Measurements from ENCODE around the gene TMUB1. TPM values are rescaled to one million over a fixed set of nuclear protein-coding genes. Genes with fewer than 3 reads are reported as not detected.

Gene TMUB1
- total and polyA plus RNA-seq, 2 experiments from 2014 or later: 45.0 to 83.1 TPM

GRCh38 chr7:151065516-151065915, 17.8 kb downstream of the TMUB1 start:
- Histone ChIP-seq H2AFZ (no peak overlapping the region), H3K4me3 (no peak overlapping the region), H4K20me1 (ENCODE audit: insufficient read depth, poor library complexity, severe bottlenecking) (peaks cover 29% of the 10 kb centered on the region), H3K4me2 (no peak overlapping the region), H3K27me3 (no peaks in the 10 kb centered on the region), H3K9me3 (ENCODE audit: low read depth) (no peaks in the 10 kb centered on the region), H3K4me1 (ENCODE audit: insufficient read depth) (peaks cover 28% of the 10 kb centered on the region), H3K36me3 (replicated peaks; ENCODE audit: insufficient read depth, low read depth) (no peaks in the 10 kb centered on the region), H3K9me2 (replicated peaks; ENCODE audit: insufficient read depth) (no peaks in the 10 kb centered on the region), H3K79me2 (peaks cover 41% of the 10 kb centered on the region), H3K27ac (no peak overlapping the region)
- DNase-seq (ENCODE audit: low spot score): no peak
- TF ChIP-seq EZH2 (IDR thresholded peaks at IDR 0.05; ENCODE audit: borderline replicate concordance): no peak
- no peak for TF ChIP-seq EZH2phosphoT487 (IDR thresholded peaks at IDR 0.05; ENCODE audit: low read depth, severe bottlenecking, unreplicated experiment)
- TF ChIP-seq, protein P1, sequence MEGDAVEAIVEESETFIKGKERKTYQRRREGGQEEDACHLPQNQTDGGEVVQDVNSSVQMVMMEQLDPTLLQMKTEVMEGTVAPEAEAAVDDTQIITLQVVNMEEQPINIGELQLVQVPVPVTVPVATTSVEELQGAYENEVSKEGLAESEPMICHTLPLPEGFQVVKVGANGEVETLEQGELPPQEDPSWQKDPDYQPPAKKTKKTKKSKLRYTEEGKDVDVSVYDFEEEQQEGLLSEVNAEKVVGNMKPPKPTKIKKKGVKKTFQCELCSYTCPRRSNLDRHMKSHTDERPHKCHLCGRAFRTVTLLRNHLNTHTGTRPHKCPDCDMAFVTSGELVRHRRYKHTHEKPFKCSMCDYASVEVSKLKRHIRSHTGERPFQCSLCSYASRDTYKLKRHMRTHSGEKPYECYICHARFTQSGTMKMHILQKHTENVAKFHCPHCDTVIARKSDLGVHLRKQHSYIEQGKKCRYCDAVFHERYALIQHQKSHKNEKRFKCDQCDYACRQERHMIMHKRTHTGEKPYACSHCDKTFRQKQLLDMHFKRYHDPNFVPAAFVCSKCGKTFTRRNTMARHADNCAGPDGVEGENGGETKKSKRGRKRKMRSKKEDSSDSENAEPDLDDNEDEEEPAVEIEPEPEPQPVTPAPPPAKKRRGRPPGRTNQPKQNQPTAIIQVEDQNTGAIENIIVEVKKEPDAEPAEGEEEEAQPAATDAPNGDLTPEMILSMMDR (IDR thresholded peaks at IDR 0.05; ENCODE audit: poor library complexity): no peak
- WGBS (ENCODE audit: low lambda C conversion rate, missing lambda C conversion rate): 93% methylated on average over 14 of the region's 14 CpGs

DNA sequence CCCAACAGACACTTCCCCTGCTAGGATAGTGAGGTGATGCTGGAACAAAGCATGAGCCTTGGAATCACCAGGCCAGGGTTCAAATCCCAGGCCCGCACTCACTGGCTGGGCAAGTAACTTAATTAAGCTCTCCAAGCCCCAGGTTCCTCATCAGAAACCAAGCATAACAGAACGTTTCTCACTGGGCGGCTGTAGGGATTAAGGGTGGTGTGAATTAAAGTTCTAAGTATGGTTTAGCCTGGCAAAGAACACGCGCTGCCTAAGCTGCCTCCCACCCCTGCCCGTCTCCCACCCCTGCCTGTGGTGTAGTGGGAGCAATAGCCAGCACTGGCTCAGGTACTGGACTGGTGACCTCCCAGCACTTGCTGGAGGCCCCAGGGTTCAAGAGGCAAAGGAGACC, 18.3 kb downstream of the TMUB1 start:
- Histone ChIP-seq H3K36me3 (replicated peaks; ENCODE audit: insufficient read depth, low read depth) (no peaks in the 10 kb centered on the region), H3K27me3 (no peaks in the 10 kb centered on the region), H4K20me1 (ENCODE audit: insufficient read depth, poor library complexity, severe bottlenecking) (peaks cover 29% of the 10 kb centered on the region), H2AFZ (no peak overlapping the region), H3K4me3 (no peak overlapping the region), H3K27ac (no peak overlapping the region), H3K4me1 (ENCODE audit: insufficient read depth) (peaks cover 28% of the 10 kb centered on the region), H3K4me2 (no peak overlapping the region), H3K9me3 (ENCODE audit: low read depth) (no peaks in the 10 kb centered on the region), H3K79me2 (peaks cover 46% of the 10 kb centered on the region), H3K9me2 (replicated peaks; ENCODE audit: insufficient read depth) (no peaks in the 10 kb centered on the region)
- WGBS (ENCODE audit: low lambda C conversion rate, missing lambda C conversion rate): 96% methylated on average over 6 of the region's 6 CpGs
- DNase-seq (ENCODE audit: low spot score): no peak
- TF ChIP-seq EZH2 (IDR thresholded peaks at IDR 0.05; ENCODE audit: borderline replicate concordance) (no peak), EZH2phosphoT487 (IDR thresholded peaks at IDR 0.05; ENCODE audit: low read depth, severe bottlenecking, unreplicated experiment) (no peak)
- TF ChIP-seq, protein P1 (IDR thresholded peaks at IDR 0.05; ENCODE audit: poor library complexity): no peak

DNA sequence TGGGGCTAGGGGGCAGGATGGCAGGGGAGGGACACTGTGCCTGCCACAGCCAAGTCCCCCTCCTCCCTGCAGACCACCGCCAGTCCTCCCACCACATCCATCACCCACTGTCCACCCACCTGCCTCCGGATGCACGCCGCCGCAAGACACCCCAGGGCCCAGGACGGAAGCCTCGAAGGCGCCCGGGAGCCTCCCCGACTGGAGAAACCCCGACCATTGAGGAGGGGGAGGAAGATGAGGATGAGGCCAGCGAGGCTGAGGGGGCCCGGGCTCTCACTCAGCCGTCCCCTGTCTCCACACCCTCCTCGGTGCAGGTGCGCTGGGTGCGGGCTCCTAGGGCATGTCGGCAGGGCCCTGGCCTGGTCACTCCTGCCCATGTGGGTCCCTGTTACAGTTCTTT, 18.8 kb downstream of the TMUB1 start:
- Histone ChIP-seq H3K27me3 (no peaks in the 10 kb centered on the region), H3K9me3 (ENCODE audit: low read depth) (no peaks in the 10 kb centered on the region), H2AFZ (no peak overlapping the region), H3K4me3 (no peak overlapping the region), H3K36me3 (replicated peaks; ENCODE audit: insufficient read depth, low read depth) (no peaks in the 10 kb centered on the region), H3K4me2 (no peak overlapping the region), H3K9me2 (replicated peaks; ENCODE audit: insufficient read depth) (no peaks in the 10 kb centered on the region), H3K4me1 (ENCODE audit: insufficient read depth) (peaks cover 28% of the 10 kb centered on the region), H4K20me1 (ENCODE audit: insufficient read depth, poor library complexity, severe bottlenecking) (peaks cover 29% of the 10 kb centered on the region), H3K79me2 (peaks cover 50% of the 10 kb centered on the region), H3K27ac (no peak overlapping the region)
- TF ChIP-seq EZH2 (IDR thresholded peaks at IDR 0.05; ENCODE audit: borderline replicate concordance): no peak
- no peak for TF ChIP-seq EZH2phosphoT487 (IDR thresholded peaks at IDR 0.05; ENCODE audit: low read depth, severe bottlenecking, unreplicated experiment)
- TF ChIP-seq, protein P1 (IDR thresholded peaks at IDR 0.05; ENCODE audit: poor library complexity): no peak
- WGBS (ENCODE audit: low lambda C conversion rate, missing lambda C conversion rate): 95% methylated on average over 13 of the region's 18 CpGs
- DNase-seq (ENCODE audit: low spot score): no peak

GRCh38 chr7:151063212-151063561, 20.1 kb downstream of the TMUB1 start:
- peak overlapping the region; percentile 96 for H3K27ac ChIP-seq
- H3K4me2 ChIP-seq: peak overlapping the region; percentile 83
- H3K4me1 ChIP-seq (ENCODE audit: insufficient read depth): peaks cover 39% of the 10 kb centered on the region

More at GRCh38 chr7:151063212-151063561, 20.1 kb downstream of the TMUB1 start:
- peaks cover 27% of the 10 kb centered on the region for H4K20me1 ChIP-seq (ENCODE audit: insufficient read depth, poor library complexity, severe bottlenecking)
- peaks cover 47% of the 10 kb centered on the region for H3K79me2 ChIP-seq
- no peaks in the 10 kb centered on the region for H3K27me3 ChIP-seq
- 17% methylated on average over 6 of the region's 11 CpGs for WGBS (ENCODE audit: low lambda C conversion rate, missing lambda C conversion rate)
- TF ChIP-seq EZH2phosphoT487 (IDR thresholded peaks at IDR 0.05; ENCODE audit: low read depth, severe bottlenecking, unreplicated experiment) (no peak), EZH2 (IDR thresholded peaks at IDR 0.05; ENCODE audit: borderline replicate concordance) (no peak)
- TF ChIP-seq, protein P1 (IDR thresholded peaks at IDR 0.05; ENCODE audit: poor library complexity): no peak
- no peak overlapping the region for H2AFZ ChIP-seq
- no peaks in the 10 kb centered on the region for H3K9me2 ChIP-seq (replicated peaks; ENCODE audit: insufficient read depth)
- H3K36me3 ChIP-seq (replicated peaks; ENCODE audit: insufficient read depth, low read depth): no peaks in the 10 kb centered on the region
- peak; percentile 72 for DNase-seq (ENCODE audit: low spot score)
- no peak overlapping the region for H3K4me3 ChIP-seq
- H3K9me3 ChIP-seq (ENCODE audit: low read depth): no peaks in the 10 kb centered on the region

Measured in hepatocyte (in vitro differentiated cells).